Testis (tissue), 3 donors: Measurements from ENCODE around the gene ELFN1. TPM values are rescaled to one million over a fixed set of nuclear protein-coding genes. Genes with fewer than 3 reads are reported as not detected.

Experiments used
- DNase-seq: peaks from one replicate; pipeline ENCODE4 v3.0.0-alpha.2; 2019
- H3K27ac ChIP-seq, 2 donors: fragments of 200-600 bp; sonication (generic); one replicate each; pipeline ENCODE4 v1.5.1; 2019
- H3K27me3 ChIP-seq: fragments of 200-600 bp; sonication (generic); one replicate; pipeline ENCODE4 v1.5.1; 2019
- H3K36me3 ChIP-seq: fragments of 200-600 bp; sonication (generic); one replicate; pipeline ENCODE4 v1.5.1; 2017; ENCODE audit warnings: low read depth; ENCODE audit errors: missing control alignments
- H3K4me1 ChIP-seq: fragments of 200-600 bp; sonication (generic); one replicate; pipeline ENCODE4 v1.5.1; 2019
- H3K4me3 ChIP-seq, 2 donors: fragments of 200-600 bp; sonication (generic); one replicate each; pipeline ENCODE4 v1.5.1; 2017 to 2019
- H3K9me3 ChIP-seq: fragments of 200-600 bp; sonication (generic); one replicate; pipeline ENCODE4 v1.5.1; 2017
- POLR2A ChIP-seq: fragments of 450-650 bp; IDR thresholded peaks from one replicate; pipeline ENCODE4 v1.6.1; 2017; ENCODE audit warnings: antibody characterized with exemption, mild to moderate bottlenecking, moderate library complexity
- WGBS, 2 donors: methylation state at CpG; one replicate each; pipeline ENCODE4 v1.1.5; 2018; 5-methylcytosine and 5-hydroxymethylcytosine counted together
- intact Hi-C: fragments of 100-400 bp; cut with DNase I; formaldehyde crosslinking; loops from one replicate; pipeline ENCODE4 v1.15.1; 2023; ENCODE audit warnings: low total_unique reads
- polyA plus RNA-seq: library from polyadenylated mRNA; stranded (reverse); fragments of 350-450 nt; fragmentation: Illumina TruSeq; extraction: RNeasy Lipid Tissue Mini Kit (QIAGEN cat#74804); gene quantifications from one replicate; pipeline ENCODE4 v1.2.3, GENCODE V29; 2014; ENCODE audit warnings: low read depth, low replicate concordance; ENCODE audit not compliant: insufficient read depth
- total RNA-seq, 2 donors: library from RNA; depleted of rRNA; stranded (reverse); fragments of >200 nt; gene quantifications; one replicate each; pipeline ENCODE4 v1.2.3, GENCODE V29; 2016
- TF ChIP-seq, protein P1 (sequence below), 3 experiments: fragments of 450-650 bp in 2 of 3; fragments of 200-600 bp in 1 of 3; sonication (generic) in 1 of 3; IDR thresholded peaks; one replicate each; pipeline ENCODE4 v1.5.1; 2016 to 2019; ENCODE audit warnings: antibody characterized with exemption in 3 of 3, mild to moderate bottlenecking in 2 of 3, moderate library complexity in 1 of 3

The ELFN1 gene
- total and polyA plus RNA-seq, 3 donors from 2014 or later, result 2.3 to 3.2 (median 2.8) TPM

GRCh38 chr7:1703871-1704810 lies 34.1 kb downstream of the ELFN1 start:
- TF ChIP-seq, protein P1, sequence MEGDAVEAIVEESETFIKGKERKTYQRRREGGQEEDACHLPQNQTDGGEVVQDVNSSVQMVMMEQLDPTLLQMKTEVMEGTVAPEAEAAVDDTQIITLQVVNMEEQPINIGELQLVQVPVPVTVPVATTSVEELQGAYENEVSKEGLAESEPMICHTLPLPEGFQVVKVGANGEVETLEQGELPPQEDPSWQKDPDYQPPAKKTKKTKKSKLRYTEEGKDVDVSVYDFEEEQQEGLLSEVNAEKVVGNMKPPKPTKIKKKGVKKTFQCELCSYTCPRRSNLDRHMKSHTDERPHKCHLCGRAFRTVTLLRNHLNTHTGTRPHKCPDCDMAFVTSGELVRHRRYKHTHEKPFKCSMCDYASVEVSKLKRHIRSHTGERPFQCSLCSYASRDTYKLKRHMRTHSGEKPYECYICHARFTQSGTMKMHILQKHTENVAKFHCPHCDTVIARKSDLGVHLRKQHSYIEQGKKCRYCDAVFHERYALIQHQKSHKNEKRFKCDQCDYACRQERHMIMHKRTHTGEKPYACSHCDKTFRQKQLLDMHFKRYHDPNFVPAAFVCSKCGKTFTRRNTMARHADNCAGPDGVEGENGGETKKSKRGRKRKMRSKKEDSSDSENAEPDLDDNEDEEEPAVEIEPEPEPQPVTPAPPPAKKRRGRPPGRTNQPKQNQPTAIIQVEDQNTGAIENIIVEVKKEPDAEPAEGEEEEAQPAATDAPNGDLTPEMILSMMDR (IDR thresholded peaks at IDR 0.05), result no peak
- no peak for TF ChIP-seq POLR2A
- no peaks in the 10 kb centered on the region for H3K27me3 ChIP-seq
- H3K4me1 ChIP-seq, result no peaks in the 10 kb centered on the region
- DNase-seq, result no peak
- H3K9me3 ChIP-seq, result no peaks in the 10 kb centered on the region
- WGBS, 2 donors, result 80 to 87% methylated on average over 6 to 20 of the region's 20 CpGs
- no peak overlapping the region for H3K4me3 ChIP-seq
- H3K36me3 ChIP-seq, result no peaks in the 10 kb centered on the region
- no peak overlapping the region for H3K27ac ChIP-seq
- intact Hi-C loops, result no loop called here

GRCh38 chr7:1704811-1705738 lies 35.0 kb downstream of the ELFN1 start:
- DNase-seq, result no peak
- intact Hi-C loops, result no loop called here
- 82 to 90% methylated on average over 26 of the region's 26 CpGs for WGBS, 2 donors

GRCh38 chr7:1705856-1706255 lies 35.8 kb downstream of the ELFN1 start:
- H3K27ac ChIP-seq, result no peak overlapping the region
- H3K36me3 ChIP-seq, result no peaks in the 10 kb centered on the region
- no peaks in the 10 kb centered on the region for H3K4me1 ChIP-seq
- no peak for DNase-seq
- intact Hi-C loops, result no loop called here
- no peak for TF ChIP-seq POLR2A
- TF ChIP-seq, protein P1 (IDR thresholded peaks at IDR 0.05), result no peak
- no peaks in the 10 kb centered on the region for H3K9me3 ChIP-seq
- WGBS, 2 donors, result 93 to 99% methylated on average over 10 to 13 of the region's 13 CpGs
- H3K4me3 ChIP-seq, result no peak overlapping the region
- H3K27me3 ChIP-seq, result no peaks in the 10 kb centered on the region

More at GRCh38 chr7:1704811-1705738, 35.0 kb downstream of the ELFN1 start:
- no peaks in the 10 kb centered on the region for H3K27me3 ChIP-seq
- no peaks in the 10 kb centered on the region for H3K36me3 ChIP-seq
- H3K27ac ChIP-seq, result no peak overlapping the region
- no peaks in the 10 kb centered on the region for H3K4me1 ChIP-seq
- no peaks in the 10 kb centered on the region for H3K9me3 ChIP-seq
- H3K4me3 ChIP-seq, result no peak overlapping the region
- TF ChIP-seq POLR2A, result no peak
- TF ChIP-seq, protein P1 (IDR thresholded peaks at IDR 0.05), result no peak

GRCh38 chr7:1706381-1706720 lies 36.3 kb downstream of the ELFN1 start:
- no peak overlapping the region for H3K27ac ChIP-seq
- H3K9me3 ChIP-seq, result no peaks in the 10 kb centered on the region
- no peak for DNase-seq
- no peaks in the 10 kb centered on the region for H3K4me1 ChIP-seq
- no peaks in the 10 kb centered on the region for H3K36me3 ChIP-seq
- no peak for TF ChIP-seq POLR2A
- TF ChIP-seq, protein P1 (IDR thresholded peaks at IDR 0.05), result no peak
- no peaks in the 10 kb centered on the region for H3K27me3 ChIP-seq
- intact Hi-C loops, result no loop called here
- no peak overlapping the region for H3K4me3 ChIP-seq
- 84 to 86% methylated on average over 5 of the region's 5 CpGs for WGBS, 2 donors
